Tibial artery (tissue), 4 donors: ENCODE results near the gene OR52K2.
"Not testable (repeated sequence)": the region's sequence is repeated elsewhere in the genome, so short reads cannot be mapped to it uniquely, and the experiment has no call there.

Experiments used
- DNase-seq, 2 donors: peaks; one replicate each; pipeline ENCODE4 v3.0.0-alpha.2; 2019
- H3K27ac ChIP-seq, 2 donors: fragments of 200-600 bp; sonication (generic) in 1 of 2; 1 replicate in 1 of 2; 2 replicates in 1 of 2; pipeline ENCODE4 v1.5.1; 2018 to 2019; ENCODE audit warnings: mild to moderate bottlenecking in 1 of 2
- H3K27me3 ChIP-seq, 2 donors: fragments of 200-600 bp; sonication (generic) in 1 of 2; one replicate each; pipeline versions ENCODE4 v1.5.1 to v1.6.0; 2016 to 2019
- H3K36me3 ChIP-seq, 3 donors: fragments of 200-600 bp; sonication (generic) in 2 of 3; one replicate each; pipeline ENCODE4 v1.5.1; 2016 to 2019; ENCODE audit warnings: mild to moderate bottlenecking in 2 of 3
- H3K4me1 ChIP-seq, 4 donors: fragments of 200-600 bp; sonication (generic) in 2 of 4; 1 replicate in 3 of 4; 2 replicates in 1 of 4; pipeline ENCODE4 v1.5.1; 2016 to 2019
- H3K4me3 ChIP-seq, 2 donors: fragments of 200-600 bp; sonication (generic) in 1 of 2; 1 replicate in 1 of 2; 2 replicates in 1 of 2; pipeline ENCODE4 v1.5.1; 2018 to 2019; ENCODE audit warnings: mild to moderate bottlenecking in 2 of 2
- H3K9me3 ChIP-seq, 3 donors: fragments of 200-600 bp; sonication (generic) in 1 of 3; one replicate each; pipeline ENCODE4 v1.5.1; 2016 to 2019
- intact Hi-C: fragments of 100-400 bp; cut with DNase I; formaldehyde crosslinking; loops from one replicate; pipeline ENCODE4 v1.15.0; 2023; ENCODE audit warnings: low total_unique reads
- TF ChIP-seq, protein P1 (sequence below), 2 experiments: fragments of 200-600 bp in 1 of 2; fragments of 450-650 bp in 1 of 2; IDR thresholded peaks; one replicate each; pipeline ENCODE4 v1.5.1; 2017 to 2019; ENCODE audit warnings: antibody characterized with exemption in 2 of 2, mild to moderate bottlenecking in 1 of 2, moderate library complexity in 1 of 2

Gene OR52K2

GRCh38 chr11:4448995-4449394, at the start of gene OR52K2:
TSS of gene OR52K2 (plus strand) at chr11:4449295. CDS start at chr11:4449340, 45 bp downstream.
- no peak for DNase-seq

GRCh38 chr11:4406206-4406605, 42.9 kb upstream of the OR52K2 start:
- intact Hi-C loops, H3K4me3 ChIP-seq, DNase-seq, H3K9me3 ChIP-seq, H3K27ac ChIP-seq, H3K4me1 ChIP-seq, H3K36me3 ChIP-seq, H3K27me3 ChIP-seq: not testable (repeated sequence)

More at GRCh38 chr11:4448995-4449394, at the start of gene OR52K2:
- no peaks in the 10 kb centered on the region for H3K27me3 ChIP-seq
- H3K4me3 ChIP-seq = no peak within 1 kb of the TSS
- no peaks in the 10 kb centered on the region for H3K36me3 ChIP-seq
- no peaks in the 10 kb centered on the region for H3K4me1 ChIP-seq
- intact Hi-C loops = no loop called here
- H3K9me3 ChIP-seq = no peaks in the 10 kb centered on the region
- TF ChIP-seq, protein P1, sequence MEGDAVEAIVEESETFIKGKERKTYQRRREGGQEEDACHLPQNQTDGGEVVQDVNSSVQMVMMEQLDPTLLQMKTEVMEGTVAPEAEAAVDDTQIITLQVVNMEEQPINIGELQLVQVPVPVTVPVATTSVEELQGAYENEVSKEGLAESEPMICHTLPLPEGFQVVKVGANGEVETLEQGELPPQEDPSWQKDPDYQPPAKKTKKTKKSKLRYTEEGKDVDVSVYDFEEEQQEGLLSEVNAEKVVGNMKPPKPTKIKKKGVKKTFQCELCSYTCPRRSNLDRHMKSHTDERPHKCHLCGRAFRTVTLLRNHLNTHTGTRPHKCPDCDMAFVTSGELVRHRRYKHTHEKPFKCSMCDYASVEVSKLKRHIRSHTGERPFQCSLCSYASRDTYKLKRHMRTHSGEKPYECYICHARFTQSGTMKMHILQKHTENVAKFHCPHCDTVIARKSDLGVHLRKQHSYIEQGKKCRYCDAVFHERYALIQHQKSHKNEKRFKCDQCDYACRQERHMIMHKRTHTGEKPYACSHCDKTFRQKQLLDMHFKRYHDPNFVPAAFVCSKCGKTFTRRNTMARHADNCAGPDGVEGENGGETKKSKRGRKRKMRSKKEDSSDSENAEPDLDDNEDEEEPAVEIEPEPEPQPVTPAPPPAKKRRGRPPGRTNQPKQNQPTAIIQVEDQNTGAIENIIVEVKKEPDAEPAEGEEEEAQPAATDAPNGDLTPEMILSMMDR (IDR thresholded peaks at IDR 0.05) = no peak
- H3K27ac ChIP-seq = no peak within 1 kb of the TSS

- Histone ChIP-seq H3K27me3 (no peaks in the 10 kb centered on the region), H3K4me3 (no peak overlapping the region), H3K4me1 (no peaks in the 10 kb centered on the region), H3K27ac (no peak overlapping the region), H3K36me3 (no peaks in the 10 kb centered on the region), H3K9me3 (no peaks in the 10 kb centered on the region)
- intact Hi-C loops = no loop called here
- DNase-seq = no peak
- TF ChIP-seq, protein P1 (IDR thresholded peaks at IDR 0.05) = no peak
Observed at GRCh38 chr11:4416306-4416705, 32.8 kb upstream of the OR52K2 start.

DNA sequence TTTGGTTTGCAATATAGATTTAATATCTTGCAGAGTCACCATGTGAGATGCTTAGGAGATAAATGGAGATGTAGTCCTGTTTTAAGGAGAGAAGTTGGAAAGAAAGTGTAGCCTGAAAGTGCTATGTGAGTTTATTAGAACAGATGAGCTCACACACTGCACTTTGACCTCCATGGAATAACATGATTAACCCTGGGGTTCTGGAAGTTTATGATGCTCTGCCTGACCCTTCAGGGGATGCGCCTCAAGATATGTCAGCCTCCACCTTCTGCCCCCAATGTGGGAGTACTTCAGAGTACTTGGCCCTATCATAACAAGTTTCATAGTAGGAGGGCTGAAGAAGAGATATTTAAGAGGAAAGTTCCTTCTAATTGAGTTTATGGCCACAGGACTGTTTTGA, 32.3 kb upstream of the OR52K2 start:
- H3K27ac ChIP-seq = no peak overlapping the region
- DNase-seq = no peak
- no peaks in the 10 kb centered on the region for H3K27me3 ChIP-seq
- no peaks in the 10 kb centered on the region for H3K36me3 ChIP-seq
- no peaks in the 10 kb centered on the region for H3K9me3 ChIP-seq
- no peaks in the 10 kb centered on the region for H3K4me1 ChIP-seq
- no peak overlapping the region for H3K4me3 ChIP-seq
- TF ChIP-seq, protein P1 (IDR thresholded peaks at IDR 0.05) = no peak
- intact Hi-C loops = no loop called here

DNA sequence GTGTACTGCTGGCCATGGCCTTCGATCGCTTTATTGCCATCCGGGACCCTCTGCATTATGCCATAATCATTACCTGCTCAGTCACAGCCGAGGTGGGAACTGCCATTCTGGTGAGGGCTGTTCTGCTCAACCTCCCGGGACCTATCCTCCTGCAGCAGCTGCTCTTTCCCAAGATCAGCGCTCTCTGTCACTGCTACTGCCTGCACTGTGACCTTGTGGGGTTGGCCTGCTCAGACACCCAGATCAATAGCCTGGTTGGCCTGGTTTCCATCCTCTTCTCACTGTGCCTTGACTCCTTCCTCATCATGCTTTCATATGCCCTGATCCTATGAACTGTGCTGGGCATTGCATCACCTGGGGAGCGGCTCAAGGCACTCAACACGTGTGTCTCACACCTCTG, 30.7 kb upstream of the OR52K2 start:
- intact Hi-C loops = no loop called here
- Histone ChIP-seq H3K4me3 (no peak overlapping the region), H3K36me3 (no peaks in the 10 kb centered on the region), H3K27ac (no peak overlapping the region), H3K9me3 (no peaks in the 10 kb centered on the region), H3K27me3 (no peaks in the 10 kb centered on the region), H3K4me1 (no peaks in the 10 kb centered on the region)
- DNase-seq = no peak
- TF ChIP-seq, protein P1 (IDR thresholded peaks at IDR 0.05) = no peak

- Histone ChIP-seq H3K36me3 (no peaks in the 10 kb centered on the region), H3K9me3 (no peaks in the 10 kb centered on the region), H3K4me1 (no peaks in the 10 kb centered on the region), H3K4me3 (no peak overlapping the region), H3K27ac (no peak overlapping the region), H3K27me3 (no peaks in the 10 kb centered on the region)
- TF ChIP-seq, protein P1 (IDR thresholded peaks at IDR 0.05) = no peak
- intact Hi-C loops = no loop called here
- DNase-seq = no peak
Observed at GRCh38 chr11:4430051-4430450, 19.0 kb upstream of the OR52K2 start.
